ENCODE data around the gene NUTM1.
"Not testable (repeated sequence)": the region's sequence is repeated elsewhere in the genome, so short reads cannot be mapped to it uniquely, and the experiment has no call there.

Gene NUTM1

GRCh38 chr15:34362047-34362773 lies 19.1 kb downstream of the NUTM1 start:
- no peak for DNase-seq (ENCODE audit: low read depth)

- no peak for DNase-seq (ENCODE audit: low read depth)
Measured at GRCh38 chr15:34364041-34364440, 20.9 kb downstream of the NUTM1 start.

GRCh38 chr15:34365091-34365825 lies 22.1 kb downstream of the NUTM1 start:
- no peak for DNase-seq (ENCODE audit: low read depth)

GRCh38 chr15:34365836-34366235 lies 22.7 kb downstream of the NUTM1 start:
- no peak for DNase-seq (ENCODE audit: low read depth)

DNA sequence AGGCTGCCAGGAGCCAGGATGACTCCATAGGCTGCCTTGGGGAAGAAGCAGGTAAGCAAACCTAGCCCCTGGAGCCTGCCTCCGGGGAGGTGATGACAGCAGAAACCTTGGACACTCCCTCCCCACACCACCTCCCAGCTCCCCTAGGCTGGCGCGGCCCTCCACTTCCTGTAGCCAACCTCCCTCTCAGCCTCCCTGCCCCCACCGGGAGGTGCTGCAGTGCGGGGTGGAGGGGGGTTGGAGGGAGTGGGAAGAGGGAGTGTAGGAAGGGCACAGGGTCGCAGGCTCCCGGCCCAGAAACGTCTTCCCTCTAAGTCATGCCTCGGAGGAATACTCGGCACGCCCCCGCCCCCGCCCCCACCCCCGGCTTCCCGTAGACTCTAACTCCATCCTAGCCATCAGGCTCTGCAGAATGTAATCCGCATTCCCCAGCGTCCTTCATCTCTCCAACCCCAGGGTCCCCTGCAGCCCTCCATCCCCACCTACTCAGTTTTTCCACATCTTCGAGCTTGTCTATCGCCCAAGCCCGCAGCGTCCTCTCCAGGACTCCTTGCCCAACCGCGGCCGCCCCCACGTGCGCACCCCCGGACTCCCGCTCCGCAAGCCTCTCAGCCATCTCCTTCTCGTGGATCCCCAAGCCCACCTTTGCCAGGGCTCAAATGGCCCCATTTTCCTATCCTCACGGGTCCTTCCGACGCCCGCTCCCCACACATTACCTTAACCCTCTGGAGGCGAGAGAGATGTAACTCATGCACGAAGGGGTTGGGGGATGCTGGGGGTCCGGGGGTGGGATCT lies 23.4 kb downstream of the NUTM1 start:
- DNase-seq (ENCODE audit: low read depth) = no peak

DNA sequence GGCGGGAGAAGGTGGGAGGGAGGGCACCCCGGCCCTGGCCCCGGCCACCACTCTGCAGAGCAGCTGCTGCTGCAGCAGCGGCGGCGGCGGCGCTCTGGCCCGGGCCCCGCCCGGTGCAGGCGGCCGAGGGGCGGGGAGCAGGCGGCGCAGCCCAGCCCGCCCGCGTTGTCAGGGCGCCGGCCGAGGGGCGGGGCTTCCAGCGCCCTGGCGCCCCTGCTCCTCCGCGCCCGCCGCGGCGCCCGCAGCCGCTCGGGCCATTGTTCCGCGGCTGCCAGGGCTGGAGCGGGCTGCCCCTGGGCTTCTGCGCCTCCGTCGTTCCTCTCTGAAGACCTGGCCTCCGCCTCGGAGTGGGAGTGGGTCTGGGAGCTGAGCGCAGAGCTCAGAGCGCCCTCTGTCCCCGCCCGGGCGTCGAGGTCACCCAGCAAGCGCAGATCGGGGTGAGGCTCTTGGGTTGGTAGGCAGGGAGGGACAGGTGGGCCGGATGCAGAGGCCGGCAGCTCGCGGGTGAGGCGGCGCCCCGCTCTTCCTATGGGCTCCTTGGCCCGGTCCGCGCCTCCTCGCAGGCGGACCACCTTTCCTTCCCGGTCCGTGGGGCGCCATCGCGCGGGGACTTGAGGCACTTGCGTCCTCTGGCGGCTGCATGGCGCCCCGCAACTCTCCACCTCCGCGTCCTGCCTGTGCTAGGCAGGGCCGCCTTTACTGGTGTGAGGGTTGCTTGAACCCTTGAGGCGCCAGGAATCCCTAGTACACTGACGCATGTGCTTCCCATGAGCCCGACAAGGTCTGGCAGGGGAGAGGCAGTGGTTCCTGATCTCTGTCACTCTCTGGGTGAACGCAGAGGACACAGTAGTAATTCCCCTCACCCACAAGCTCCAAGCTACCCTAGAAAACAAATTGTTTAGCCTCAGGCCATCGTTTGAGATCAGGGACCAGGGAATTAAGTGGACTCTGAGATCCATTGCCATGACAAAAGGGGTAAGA lies 24.3 kb downstream of the NUTM1 start, which contains the start of gene LPCAT4:
Gene LPCAT4, minus strand, starts transcription at position 96 of the 981 bp plus-strand sequence. CDS start 96 bp downstream, outside the sequence.
- DNase-seq (ENCODE audit: low read depth) = peak; percentile 64

GRCh38 chr15:34370129-34370528 lies 27.0 kb downstream of the NUTM1 start:
- DNase-seq (ENCODE audit: low read depth) = no peak

GRCh38 chr15:34370643-34371042 lies 27.5 kb downstream of the NUTM1 start:
- no peak for DNase-seq (ENCODE audit: low read depth)

DNA sequence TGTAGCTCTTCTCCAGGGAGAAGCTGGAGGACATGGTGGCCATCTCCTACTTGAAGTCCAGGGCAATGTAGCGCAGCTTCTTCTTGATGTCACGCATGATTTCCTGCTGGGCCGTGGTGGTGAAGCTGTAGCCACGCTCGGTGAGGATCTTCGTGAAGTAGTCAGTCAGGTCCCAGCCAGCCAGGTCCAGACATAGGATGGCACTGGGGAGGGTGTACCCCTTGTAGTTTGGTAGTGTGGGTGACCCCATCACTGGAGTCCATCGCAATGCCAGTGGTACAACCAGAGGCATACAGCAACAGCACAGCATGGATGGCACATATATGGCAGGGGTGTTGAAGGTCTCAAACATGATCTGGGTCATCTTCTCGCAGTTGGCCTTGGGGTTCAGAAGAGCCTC lies 30.8 kb downstream of the NUTM1 start:
- no peak for DNase-seq (ENCODE audit: low read depth)

DNA sequence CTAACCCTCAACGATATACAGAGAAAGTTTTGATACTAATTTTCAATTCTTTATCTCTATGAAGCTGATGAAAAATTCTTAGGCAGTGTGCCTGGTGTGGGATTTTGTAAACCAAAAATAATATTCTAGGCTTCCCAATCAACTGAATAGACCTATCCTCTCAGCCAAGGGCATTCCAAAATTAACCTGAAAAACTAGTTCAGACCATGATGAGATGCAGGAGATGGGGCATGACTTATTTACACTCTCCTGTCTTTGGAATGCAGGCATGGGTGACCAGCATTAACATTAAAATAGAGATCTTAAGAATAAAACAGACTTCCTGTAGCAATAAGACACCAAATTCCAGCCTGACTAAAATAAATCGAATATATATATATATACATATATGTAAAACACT lies 31.7 kb downstream of the NUTM1 start:
- no peak for DNase-seq (ENCODE audit: low read depth)

- not testable (repeated sequence) for DNase-seq (ENCODE audit: low read depth)
Measured at GRCh38 chr15:34375541-34375940, 32.4 kb downstream of the NUTM1 start.

GRCh38 chr15:34376856-34377255 lies 33.7 kb downstream of the NUTM1 start:
- no peak for DNase-seq (ENCODE audit: low read depth)

DNA sequence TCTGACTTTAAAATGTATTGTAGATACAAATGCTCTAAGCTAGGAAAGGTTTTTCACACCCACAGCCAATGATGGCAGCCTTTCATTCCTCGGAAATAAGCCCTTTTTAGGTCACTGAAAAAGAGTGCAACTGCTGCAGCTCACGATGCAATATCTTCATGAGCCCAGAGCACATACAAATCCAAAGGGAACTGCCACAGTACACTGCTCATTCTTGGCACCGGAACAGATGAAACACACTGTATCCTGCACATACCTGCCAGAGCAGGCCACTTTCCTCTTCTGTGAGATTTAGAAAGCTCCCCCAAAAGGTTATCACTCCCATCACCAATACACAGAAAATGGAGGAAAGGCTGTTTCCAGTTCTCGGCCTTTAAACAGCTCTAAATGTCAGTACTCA lies 37.4 kb downstream of the NUTM1 start:
- not testable (repeated sequence) for DNase-seq (ENCODE audit: low read depth)

DNA sequence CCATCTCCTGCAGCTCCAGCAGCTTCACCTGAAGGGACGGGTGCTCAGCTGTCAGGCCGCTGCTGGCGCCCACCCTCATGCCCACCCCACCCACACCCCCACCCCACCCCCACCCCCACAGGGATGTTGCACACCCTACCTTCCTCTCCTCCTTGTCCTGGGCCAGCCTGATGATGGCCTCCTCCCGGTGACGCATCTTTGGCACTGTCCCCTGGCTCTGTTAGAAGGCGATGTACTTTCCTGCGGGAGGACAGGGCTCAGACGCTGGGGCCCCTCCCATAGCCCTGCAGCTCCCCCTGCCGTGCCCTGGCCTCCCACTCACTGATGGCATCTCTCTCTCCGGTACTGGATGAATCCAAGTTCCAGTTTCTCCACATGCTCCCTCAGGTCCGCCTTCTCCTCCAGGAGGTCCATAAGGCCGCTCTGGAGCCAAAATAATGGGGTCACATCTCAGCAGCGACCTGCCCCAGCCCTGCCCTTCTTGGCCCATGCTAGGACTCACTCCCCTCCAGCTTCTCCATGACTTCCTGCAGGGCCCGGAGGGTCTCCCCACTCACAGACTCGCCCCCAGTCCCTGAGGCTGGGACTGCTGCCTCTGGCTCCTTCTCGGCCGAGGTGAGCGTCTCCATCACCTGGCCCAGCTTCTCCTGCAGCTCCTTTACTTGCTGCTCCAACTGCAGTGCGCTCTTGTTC lies 38.9 kb downstream of the NUTM1 start:
- not testable (repeated sequence) for DNase-seq (ENCODE audit: low read depth)

- DNase-seq (ENCODE audit: low read depth) = not testable (repeated sequence)
Measured at GRCh38 chr15:34389594-34390086, 46.5 kb downstream of the NUTM1 start.

GRCh38 chr15:34392981-34393380 lies 49.9 kb downstream of the NUTM1 start:
- not testable (repeated sequence) for DNase-seq (ENCODE audit: low read depth)

GRCh38 chr15:34397637-34398259 lies 54.6 kb downstream of the NUTM1 start:
- not testable (repeated sequence) for DNase-seq (ENCODE audit: low read depth)

DNA sequence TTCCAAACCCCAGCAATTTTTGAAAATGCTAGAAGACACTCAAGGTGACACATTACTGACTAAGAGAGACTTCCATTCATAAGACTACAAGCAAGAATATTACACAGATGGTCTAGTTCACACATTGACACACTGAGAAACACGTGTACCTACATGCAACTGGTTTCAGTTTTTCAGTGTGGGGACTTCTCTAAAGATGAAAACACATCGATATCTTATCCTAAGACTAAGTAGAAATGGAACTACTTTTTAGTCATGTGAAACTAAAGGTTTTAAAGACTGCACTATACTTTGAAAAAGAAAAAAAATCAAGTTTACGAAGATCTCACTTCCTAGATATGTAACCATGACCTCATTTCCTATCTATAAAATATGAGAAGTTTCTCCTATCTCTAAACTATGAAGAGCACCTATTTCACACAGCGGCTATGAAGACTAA lies 60.1 kb downstream of the NUTM1 start:
- DNase-seq (ENCODE audit: low read depth) = not testable (repeated sequence)

DNA sequence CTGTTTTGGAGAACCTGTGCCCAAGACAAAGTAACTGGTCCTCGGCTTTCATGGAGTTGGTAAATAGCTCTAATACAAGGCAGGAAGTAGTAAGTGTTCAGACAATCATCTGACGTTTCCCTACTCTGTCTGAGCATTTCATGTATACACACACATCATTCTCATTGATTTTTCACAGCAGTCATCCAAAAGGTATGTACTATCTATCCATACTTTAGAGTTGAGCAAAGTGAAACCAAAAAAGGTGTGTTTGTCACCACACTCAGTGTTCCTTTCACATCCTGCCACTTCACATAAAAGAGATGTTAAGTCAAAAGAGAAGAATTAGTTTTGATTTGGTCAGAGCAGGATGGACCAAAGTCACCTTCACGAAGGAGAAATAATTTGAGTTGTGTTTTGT lies 60.8 kb downstream of the NUTM1 start:
- not testable (repeated sequence) for DNase-seq (ENCODE audit: low read depth)

Measured in HS-5 (cell line).